ENCODE measurements around the gene DNAH7. TPM values are rescaled to one million over a fixed set of nuclear protein-coding genes. Genes with fewer than 3 reads are reported as not detected.

The DNAH7 gene
- total and polyA plus RNA-seq, 9 of the 15 experiments (the other 6 are each of a cell fraction or from before 2014, with no cell fraction given): 0.03 to 0.42 (median 0.18) TPM

DNA sequence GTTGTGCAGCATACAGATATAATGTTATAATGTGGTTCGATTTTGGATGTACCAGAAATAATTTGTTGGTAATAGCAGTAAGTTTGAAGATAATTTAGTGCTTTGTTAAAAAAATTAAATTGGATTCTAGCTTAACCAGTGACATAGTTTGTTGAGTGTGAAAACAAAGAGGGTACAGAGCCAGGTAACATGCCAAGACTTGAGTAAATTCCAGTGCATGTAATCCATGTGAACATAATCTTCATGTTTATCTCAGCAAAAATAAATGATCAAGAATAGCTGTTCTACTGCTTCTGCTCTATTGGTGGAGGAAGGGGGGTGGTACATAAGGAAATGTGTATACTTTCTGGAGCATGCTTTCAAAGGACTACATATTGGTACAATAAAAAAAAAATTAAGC is 165.8 kb downstream of the DNAH7 start:
- Histone ChIP-seq H3K27ac (ENCODE audit: extremely low read depth, low read depth, low read length) (no peak overlapping the region), H3K9me1 (ENCODE audit: control insufficient read depth, insufficient read depth, low read length) (no peaks in the 10 kb centered on the region), H3K4me2 (ENCODE audit: insufficient read depth, low read length) (no peak overlapping the region), H3K36me3 (ENCODE audit: control insufficient read depth, insufficient read depth, low read length) (no peaks in the 10 kb centered on the region), H3K27me3 (ENCODE audit: control insufficient read depth in 2 of 2, insufficient read depth in 2 of 2, low read length in 2 of 2) (no peaks in the 10 kb centered on the region), H3K9me3 (replicated peaks; ENCODE audit: control insufficient read depth, insufficient read depth, low read depth, low read length) (no peaks in the 10 kb centered on the region), H3K4me1 (replicated peaks in 1 of 2; ENCODE audit: control insufficient read depth in 2 of 2, insufficient read depth in 2 of 2, low read length in 2 of 2) (no peaks in the 10 kb centered on the region), H2AFZ (ENCODE audit: low read depth, low read length) (no peak overlapping the region), H3K4me3 (no peak overlapping the region), H3K79me2 (ENCODE audit: control insufficient read depth, insufficient read depth, low read length) (no peaks in the 10 kb centered on the region), H3K9ac (ENCODE audit: insufficient read depth in 1 of 2, low read depth in 2 of 2, low read length in 2 of 2) (no peak overlapping the region), H4K20me1 (replicated peaks; ENCODE audit: control insufficient read depth, insufficient read depth, low read length) (no peaks in the 10 kb centered on the region)
- in situ Hi-C loops (cut with MboI): no loop called here
- DNase-seq (ENCODE audit: extremely low read depth in 1 of 4, low spot score in 3 of 4) (no peak), ATAC-seq (no peak), FAIRE-seq (no peak)
- WGBS (ENCODE audit: insufficient coverage, low coverage, missing lambda C conversion rate): 0% methylated on average over 1 of the region's 1 CpG
- CTCF ChIA-PET (ENCODE audit: low intra/inter-chr PET ratio): interaction anchor here (0.6 kb wide), 1 partner anchor 1289 kb away, joined by 3 read pairs; no protein-coding TSS in a partner anchor
- BruUV-seq (replicated peaks): no TSS peak
- TF ChIP-seq MXD1 (CRISPR knock-in tag; IDR thresholded peaks at IDR 0.05; ENCODE audit: borderline replicate concordance, poor library complexity, severe bottlenecking) (no peak), ZNF76 (CRISPR knock-in tag; IDR thresholded peaks at IDR 0.05; ENCODE audit: borderline replicate concordance) (no peak), POLR2AphosphoS5 (IDR thresholded peaks at IDR 0.05; ENCODE audit: control insufficient read depth, insufficient read depth, low read depth, low read length) (no peak), CCNT2 (IDR thresholded peaks at IDR 0.05; ENCODE audit: borderline replicate concordance, extremely low read depth, insufficient read length, low read depth, low read length) (no peak), ZNF143 (CRISPR knock-in tag; IDR thresholded peaks at IDR 0.05) (no peak), MYNN (IDR thresholded peaks at IDR 0.05) (no peak), MYNN (CRISPR knock-in tag; IDR thresholded peaks at IDR 0.05) (no peak), CHD4 (IDR thresholded peaks at IDR 0.05; ENCODE audit: insufficient read depth, insufficient replicate concordance, low read depth, low read length, poor library complexity, severe bottlenecking) (no peak), ZBTB5 (IDR thresholded peaks at IDR 0.05) (no peak)
- TF ChIP-seq, protein P1, sequence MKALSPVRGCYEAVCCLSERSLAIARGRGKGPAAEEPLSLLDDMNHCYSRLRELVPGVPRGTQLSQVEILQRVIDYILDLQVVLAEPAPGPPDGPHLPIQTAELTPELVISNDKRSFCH (CRISPR knock-in tag; IDR thresholded peaks at IDR 0.05): no peak
- TF ChIP-seq, protein P1 (tag; IDR thresholded peaks at IDR 0.05): no peak
- intact Hi-C loops (cut with micrococcal nuclease): no loop called here
- POLR2A ChIA-PET: no interaction called here

Data from K562 (cell line).